VCaP (cell line): ENCODE measurements around the gene FBXO40.

Source experiments
- H3K27ac ChIP-seq: fragments of 450-650 bp; 2 replicates; pipeline ENCODE4 v1.5.1; 2017
- TF ChIP-seq, protein P1 (sequence below): fragments of 450-650 bp; conservative IDR thresholded peaks from 2 replicates; pipeline ENCODE4 v1.5.1; 2017; ENCODE audit warnings: mild to moderate bottlenecking, moderate library complexity

The FBXO40 gene

DNA sequence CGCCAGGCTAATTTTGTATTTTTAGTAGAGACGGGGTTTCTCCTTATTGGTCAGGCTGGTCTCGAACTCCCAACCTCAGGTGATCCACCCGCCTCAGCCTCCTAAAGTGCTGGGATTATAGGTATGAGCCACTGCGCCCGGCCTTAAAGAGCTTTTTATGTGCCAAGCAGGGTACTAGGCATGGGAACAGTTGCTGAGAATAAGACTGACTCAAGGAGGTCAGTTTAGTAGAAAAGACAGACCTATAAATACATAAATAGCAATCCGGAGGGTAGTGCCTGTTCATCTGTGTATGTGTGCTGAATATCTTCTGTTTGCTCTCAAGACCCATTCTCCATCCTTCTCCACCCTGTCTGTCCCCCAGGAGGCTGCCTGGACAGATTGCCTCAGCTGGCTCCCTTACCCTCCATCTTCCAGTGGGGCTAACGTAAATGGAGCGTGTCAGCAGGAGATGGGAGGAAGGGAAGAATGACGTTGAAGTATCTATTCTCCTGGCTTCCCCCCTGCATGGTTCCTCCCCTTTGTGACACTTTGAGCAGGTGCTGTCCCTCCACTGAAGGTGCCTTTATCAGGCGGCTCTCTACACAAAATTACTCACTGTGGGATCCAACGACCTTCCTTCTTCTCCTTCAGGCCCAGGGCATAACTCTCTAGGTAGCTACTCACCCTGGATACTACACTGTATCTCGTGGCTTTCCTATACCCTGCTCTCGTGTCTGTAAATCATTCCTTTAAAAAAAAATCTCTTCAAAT, 31.1 kb downstream of the FBXO40 start:
- TF ChIP-seq, protein P1, sequence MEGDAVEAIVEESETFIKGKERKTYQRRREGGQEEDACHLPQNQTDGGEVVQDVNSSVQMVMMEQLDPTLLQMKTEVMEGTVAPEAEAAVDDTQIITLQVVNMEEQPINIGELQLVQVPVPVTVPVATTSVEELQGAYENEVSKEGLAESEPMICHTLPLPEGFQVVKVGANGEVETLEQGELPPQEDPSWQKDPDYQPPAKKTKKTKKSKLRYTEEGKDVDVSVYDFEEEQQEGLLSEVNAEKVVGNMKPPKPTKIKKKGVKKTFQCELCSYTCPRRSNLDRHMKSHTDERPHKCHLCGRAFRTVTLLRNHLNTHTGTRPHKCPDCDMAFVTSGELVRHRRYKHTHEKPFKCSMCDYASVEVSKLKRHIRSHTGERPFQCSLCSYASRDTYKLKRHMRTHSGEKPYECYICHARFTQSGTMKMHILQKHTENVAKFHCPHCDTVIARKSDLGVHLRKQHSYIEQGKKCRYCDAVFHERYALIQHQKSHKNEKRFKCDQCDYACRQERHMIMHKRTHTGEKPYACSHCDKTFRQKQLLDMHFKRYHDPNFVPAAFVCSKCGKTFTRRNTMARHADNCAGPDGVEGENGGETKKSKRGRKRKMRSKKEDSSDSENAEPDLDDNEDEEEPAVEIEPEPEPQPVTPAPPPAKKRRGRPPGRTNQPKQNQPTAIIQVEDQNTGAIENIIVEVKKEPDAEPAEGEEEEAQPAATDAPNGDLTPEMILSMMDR = no peak
- H3K27ac ChIP-seq = no peak overlapping the region

DNA sequence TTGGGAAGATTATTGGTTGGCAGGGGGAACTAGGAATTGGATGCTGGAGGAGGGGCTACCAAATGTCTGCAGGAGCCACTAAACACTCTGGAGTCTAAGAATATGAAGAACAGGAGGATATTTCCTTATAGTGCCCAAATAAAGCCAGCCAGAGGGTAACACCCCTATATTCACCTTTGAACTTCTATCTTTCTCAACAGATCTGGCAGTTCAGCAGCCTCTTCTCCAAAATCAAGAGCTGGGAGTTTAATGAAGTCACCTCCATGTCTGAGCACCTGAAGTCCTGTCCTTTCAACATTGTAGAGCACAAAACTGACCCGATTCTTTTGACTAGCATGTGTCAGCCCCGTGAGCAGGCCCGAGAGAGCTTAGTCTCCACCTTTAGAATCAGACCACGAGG, 33.3 kb downstream of the FBXO40 start:
- no peak overlapping the region for H3K27ac ChIP-seq
- TF ChIP-seq, protein P1 = no peak

DNA sequence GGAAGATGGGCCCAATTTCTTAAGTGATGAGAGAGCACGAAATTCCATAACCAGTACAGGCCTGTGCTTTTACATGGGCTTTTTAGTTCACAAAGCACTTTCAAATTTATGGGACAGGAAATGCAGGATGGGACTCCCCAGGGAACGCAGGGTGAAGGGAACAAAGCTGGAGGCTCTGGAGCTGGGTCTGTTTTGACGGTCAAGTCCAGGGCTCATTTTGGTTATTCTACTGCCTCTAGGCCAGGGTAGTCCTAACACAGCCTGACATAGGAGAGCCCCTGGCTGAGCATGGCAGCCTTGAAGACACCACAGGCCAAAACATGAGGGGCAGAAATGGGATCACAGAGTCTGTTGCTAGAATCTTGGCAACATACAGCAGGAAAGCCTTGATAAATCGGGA, 34.0 kb downstream of the FBXO40 start:
- TF ChIP-seq, protein P1 = no peak
- H3K27ac ChIP-seq = no peak overlapping the region

DNA sequence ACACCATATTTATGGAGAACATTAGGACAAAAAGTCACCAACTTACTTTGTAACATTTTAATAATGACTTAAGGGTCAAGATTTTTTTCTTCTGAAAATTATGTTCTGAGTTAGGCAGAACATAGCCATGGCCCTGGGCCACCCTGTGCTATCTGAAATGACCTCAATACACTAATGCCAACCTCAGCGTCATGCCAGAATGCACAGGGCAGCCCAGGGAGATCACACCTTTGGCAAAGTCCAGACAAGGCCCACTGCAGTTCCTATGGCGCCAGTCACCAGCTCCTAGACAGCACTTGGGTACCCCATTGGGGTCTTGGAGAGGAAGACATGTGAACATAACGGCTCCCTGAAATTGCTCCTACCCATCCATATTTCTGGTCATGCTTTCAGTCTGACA, 34.4 kb downstream of the FBXO40 start:
- TF ChIP-seq, protein P1 = no peak
- H3K27ac ChIP-seq = no peak overlapping the region

DNA sequence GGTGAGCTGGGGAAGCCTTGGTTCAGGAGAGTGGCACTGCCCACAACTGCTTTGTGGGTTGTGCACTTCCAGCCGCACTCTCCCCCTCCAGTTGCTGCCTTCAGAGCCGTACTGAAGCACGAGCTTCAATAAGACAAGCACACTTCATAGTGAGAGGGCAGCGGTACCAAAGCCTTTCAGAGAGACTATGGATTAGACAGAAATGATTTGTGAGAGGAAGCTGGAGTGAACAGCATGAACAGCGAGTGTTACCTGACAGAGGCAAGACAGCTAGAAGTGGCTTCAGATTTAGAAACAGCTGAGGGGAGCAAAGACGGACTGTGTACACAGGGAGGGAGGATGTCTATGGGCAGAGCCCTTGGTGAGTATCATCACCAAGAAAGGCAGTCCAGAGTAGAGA, 36.4 kb downstream of the FBXO40 start:
- no peak overlapping the region for H3K27ac ChIP-seq
- TF ChIP-seq, protein P1 = no peak

DNA sequence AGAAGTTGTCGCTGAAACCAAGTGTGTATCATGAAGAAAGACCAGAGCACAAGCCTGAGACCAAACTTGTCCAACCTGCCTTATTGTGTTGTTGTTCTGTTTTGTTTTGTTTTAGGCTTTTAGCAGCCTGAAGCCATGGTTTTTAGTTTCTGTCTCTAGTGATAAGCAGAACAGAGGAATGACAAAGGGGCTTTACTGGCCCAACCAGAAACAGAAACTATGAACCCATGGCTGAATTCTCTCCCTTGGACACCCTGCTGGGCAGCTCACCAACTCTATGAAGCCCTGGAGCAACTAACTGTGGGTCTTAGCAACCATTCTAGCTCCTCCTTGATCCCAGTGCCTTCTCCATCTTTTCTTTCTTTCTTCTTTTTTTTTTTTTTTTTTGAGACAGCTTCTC, 37.2 kb downstream of the FBXO40 start:
- no peak overlapping the region for H3K27ac ChIP-seq
- TF ChIP-seq, protein P1 = no peak

DNA sequence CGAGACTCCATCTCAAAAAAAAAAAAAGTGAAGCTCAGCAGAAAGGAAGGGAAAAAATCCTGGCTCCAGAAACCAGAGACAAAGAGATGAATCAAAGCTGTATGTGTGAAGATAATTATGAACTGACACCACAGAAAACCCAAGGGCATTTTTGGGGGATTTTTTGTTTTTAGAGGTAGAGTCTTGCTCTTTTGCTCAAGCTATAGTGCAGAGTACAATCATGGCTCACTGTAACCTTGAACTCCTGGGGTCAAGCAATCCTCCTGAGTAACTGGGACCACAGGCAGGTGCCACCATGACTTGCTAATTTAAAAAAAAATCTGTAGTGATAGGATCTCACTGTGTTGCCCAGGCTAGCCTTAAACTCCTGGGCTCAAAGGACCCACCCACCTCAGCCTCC, 44.7 kb downstream of the FBXO40 start:
- TF ChIP-seq, protein P1 = no peak
- no peak overlapping the region for H3K27ac ChIP-seq
